Psoas muscle (tissue), 8 donors: ENCODE data around the gene COL27A1. TPM values are rescaled to one million over a fixed set of nuclear protein-coding genes. Genes with fewer than 3 reads are reported as not detected.
"Not testable (repeated sequence)": the region's sequence is repeated elsewhere in the genome, so short reads cannot be mapped to it uniquely, and the experiment has no call there.

Source experiments
- ATAC-seq, 4 donors: fragments of 200-7000 bp; cut with Tn5 transposase; one replicate each; pipeline ENCODE4 v1.9.1; 2020; ENCODE audit warnings: moderate library complexity in 3 of 4, mild to moderate bottlenecking in 2 of 4
- DNase-seq, 2 donors: peaks; one replicate each; pipeline ENCODE4 v3.0.0-alpha.2; 2020
- H3K27ac ChIP-seq: fragments of 200-600 bp; one replicate; pipeline ENCODE4 v1.8.0; 2022
- H3K27me3 ChIP-seq, 3 donors: fragments of 200-600 bp in 1 of 3; one replicate each; pipeline versions ENCODE4 v1.6.1 to v1.8.0; 2013 to 2022; ENCODE audit warnings: low read length in 2 of 3, mild to moderate bottlenecking in 2 of 3, moderate library complexity in 1 of 3; ENCODE audit not compliant: insufficient read depth in 3 of 3
- H3K36me3 ChIP-seq, 2 donors: fragments of 200-600 bp in 1 of 2; one replicate each; pipeline versions ENCODE4 v1.6.1 to v1.8.0; 2013 to 2022; ENCODE audit warnings: low read depth in 1 of 2, mild to moderate bottlenecking in 1 of 2, moderate library complexity in 1 of 2; ENCODE audit not compliant: insufficient read depth in 1 of 2
- H3K4me1 ChIP-seq: fragments of 200-600 bp; one replicate; pipeline ENCODE4 v1.8.0; 2022
- H3K4me3 ChIP-seq: fragments of 200-600 bp; one replicate; pipeline ENCODE4 v1.8.0; 2022; ENCODE audit warnings: mild to moderate bottlenecking
- H3K9me3 ChIP-seq: fragments of 200-600 bp; one replicate; pipeline ENCODE4 v1.8.0; 2022
- CTCF ChIP-seq: fragments of 200-600 bp; IDR thresholded peaks from one replicate; pipeline ENCODE4 v1.8.0; 2022; ENCODE audit warnings: antibody characterized with exemption
- WGBS, 3 donors: extraction: QIAGEN DNeasy Blood & Tissue Kit; methylation state at CpG; one replicate each; pipeline versions ENCODE4 v1.1.6 to v1.1.7; 2013; 5-methylcytosine and 5-hydroxymethylcytosine counted together
- intact Hi-C, 2 donors: fragments of 100-400 bp; cut with DNase I; formaldehyde crosslinking; loops; one replicate each; pipeline versions ENCODE4 v1.11.0 to v1.14.2; 2022
- polyA plus RNA-seq, 3 donors: library from polyadenylated mRNA; stranded (reverse); fragments of 200-250 nt; gene quantifications; one replicate each; pipeline ENCODE4 v1.2.3, GENCODE V29; 2013
- total RNA-seq, 4 donors: library from RNA; stranded (reverse); fragmentation: NEBNext Ultra II Directional in 2 of 4; extraction: Animal tissue kit (Norgen Biotek cat#: 25700) in 2 of 4; gene quantifications; one replicate each; pipeline versions ENCODE4 v1.2.1 to v1.2.4, GENCODE V29; 2021 to 2023
- donor health status: healthy with polysubstance abuse.
- donor health status: DM: no; HTN: no; CAD: no; lungs with moderate emphysema.
- donor health status: Bipolar disorder and iron deficiency.
- donor health status: healthy.
- donor health status: DM: yes; HTN: yes; CAD: no.
- donor health status: DM: no; HTN: no; CAD: no.
- donor health status: DM: no; HTN: no; CAD: no.
- donor health status: DM: yes; HTN: yes; CAD: no.

COL27A1 gene
- total and polyA plus RNA-seq, 7 donors, result 1.1 to 8.5 (median 3.9) TPM

GRCh38 chr9:114186605-114187289, 31.4 kb downstream of the COL27A1 start:
- intact Hi-C loops, result no loop called here
- no peaks in the 10 kb centered on the region for H3K27me3 ChIP-seq
- 72 to 79% (median 79%) methylated on average over 5 of the region's 5 CpGs for WGBS, 3 donors
- H3K27ac ChIP-seq, result no peak overlapping the region
- no peaks in the 10 kb centered on the region for H3K36me3 ChIP-seq
- no peak overlapping the region for H3K4me3 ChIP-seq
- no peaks in the 10 kb centered on the region for H3K9me3 ChIP-seq
- peaks cover 7% of the 10 kb centered on the region for H3K4me1 ChIP-seq
- no peak for TF ChIP-seq CTCF
- DNase-seq, result no peak
- ATAC-seq, result peak in 1 of 4 donors; percentile 34

GRCh38 chr9:114187827-114188226, 32.5 kb downstream of the COL27A1 start:
- H3K9me3 ChIP-seq, result no peaks in the 10 kb centered on the region
- WGBS, 3 donors, result 56 to 84% (median 60%) methylated on average over 3 of the region's 3 CpGs
- H3K27ac ChIP-seq, result no peak overlapping the region
- H3K4me3 ChIP-seq, result no peak overlapping the region
- peaks cover 11% of the 10 kb centered on the region for H3K4me1 ChIP-seq
- intact Hi-C loops, result no loop called here
- ATAC-seq (no peak), DNase-seq (no peak)
- no peak for TF ChIP-seq CTCF
- H3K27me3 ChIP-seq, result no peaks in the 10 kb centered on the region
- no peaks in the 10 kb centered on the region for H3K36me3 ChIP-seq

- intact Hi-C loops, result no loop called here
- WGBS, 3 donors, result 91 to 97% (median 92%) methylated on average over 2 of the region's 2 CpGs
- H3K36me3 ChIP-seq, result no peaks in the 10 kb centered on the region
- no peak for TF ChIP-seq CTCF
- H3K4me1 ChIP-seq, result peaks cover 17% of the 10 kb centered on the region
- no peak overlapping the region for H3K4me3 ChIP-seq
- no peak overlapping the region for H3K27ac ChIP-seq
- no peak for DNase-seq
- no peaks in the 10 kb centered on the region for H3K9me3 ChIP-seq
- H3K27me3 ChIP-seq, result no peaks in the 10 kb centered on the region
- ATAC-seq, result no peak
These were observed 34.7 kb downstream of the COL27A1 start for GRCh38 chr9:114189823-114190562.

GRCh38 chr9:114190563-114190905, 35.2 kb downstream of the COL27A1 start:
- peaks cover 17% of the 10 kb centered on the region for H3K4me1 ChIP-seq
- no peak for ATAC-seq
- no peak overlapping the region for H3K4me3 ChIP-seq
- no peaks in the 10 kb centered on the region for H3K9me3 ChIP-seq
- WGBS, 3 donors, result 79 to 83% (median 82%) methylated on average over 1 of the region's 1 CpG
- no peak overlapping the region for H3K27ac ChIP-seq
- peak in 1 of 2 donors; percentile 4 for DNase-seq
- intact Hi-C loops, result no loop called here
- H3K27me3 ChIP-seq, result no peaks in the 10 kb centered on the region
- no peak for TF ChIP-seq CTCF
- no peaks in the 10 kb centered on the region for H3K36me3 ChIP-seq

GRCh38 chr9:114191402-114191801, 36.1 kb downstream of the COL27A1 start:
- WGBS, 3 donors, result 95 to 98% (median 97%) methylated on average over 5 of the region's 5 CpGs
- DNase-seq, ATAC-seq, H3K36me3 ChIP-seq, H3K27ac ChIP-seq, H3K4me3 ChIP-seq, intact Hi-C loops, H3K9me3 ChIP-seq, H3K27me3 ChIP-seq: not testable (repeated sequence)
- peaks cover 12% of the 10 kb centered on the region for H3K4me1 ChIP-seq
